OCI-LY7 (cell line): Measurements from ENCODE around the gene TLR6.

Source experiments
- EZH2phosphoT487 ChIP-seq: fragments of 200-600 bp; sonication (generic); IDR thresholded peaks from 2 replicates; pipeline ENCODE4 v1.6.1; 2018; ENCODE audit warnings: low read depth, borderline replicate concordance, mild to moderate bottlenecking, mixed run types, antibody characterized with exemption, low read length, moderate library complexity, mixed read lengths
- TF ChIP-seq, protein P1 (sequence below): fragments of 200-600 bp; sonication (generic); conservative IDR thresholded peaks from 2 replicates; pipeline ENCODE4 v1.5.1; 2014; ENCODE audit warnings: mild to moderate bottlenecking, antibody characterized with exemption, low read length, moderate library complexity, mixed read lengths

DNA sequence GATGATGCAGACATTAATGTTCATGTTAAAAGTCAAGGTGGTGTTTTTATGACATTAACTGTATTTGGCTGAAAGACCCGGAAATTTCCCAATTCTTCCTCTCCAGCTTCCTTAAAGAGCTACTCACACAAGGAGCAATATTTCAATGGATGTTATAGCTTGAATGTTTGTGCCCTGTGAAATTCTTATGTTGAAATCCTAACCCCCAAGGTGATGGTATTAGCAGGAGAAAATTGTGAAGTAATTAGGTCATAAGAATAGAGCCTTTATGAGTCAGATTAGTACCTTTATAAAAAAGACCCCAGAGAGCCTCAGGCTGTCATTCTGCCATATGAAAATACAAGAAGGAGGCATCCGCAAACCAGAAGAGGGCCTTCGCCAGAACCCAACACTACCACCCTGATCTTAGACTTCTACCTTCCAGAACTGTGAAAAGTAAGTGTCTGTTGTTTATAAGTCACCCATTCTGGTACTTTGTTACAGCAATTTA is 55.6 kb downstream of the TLR6 start:
- TF ChIP-seq, protein P1, sequence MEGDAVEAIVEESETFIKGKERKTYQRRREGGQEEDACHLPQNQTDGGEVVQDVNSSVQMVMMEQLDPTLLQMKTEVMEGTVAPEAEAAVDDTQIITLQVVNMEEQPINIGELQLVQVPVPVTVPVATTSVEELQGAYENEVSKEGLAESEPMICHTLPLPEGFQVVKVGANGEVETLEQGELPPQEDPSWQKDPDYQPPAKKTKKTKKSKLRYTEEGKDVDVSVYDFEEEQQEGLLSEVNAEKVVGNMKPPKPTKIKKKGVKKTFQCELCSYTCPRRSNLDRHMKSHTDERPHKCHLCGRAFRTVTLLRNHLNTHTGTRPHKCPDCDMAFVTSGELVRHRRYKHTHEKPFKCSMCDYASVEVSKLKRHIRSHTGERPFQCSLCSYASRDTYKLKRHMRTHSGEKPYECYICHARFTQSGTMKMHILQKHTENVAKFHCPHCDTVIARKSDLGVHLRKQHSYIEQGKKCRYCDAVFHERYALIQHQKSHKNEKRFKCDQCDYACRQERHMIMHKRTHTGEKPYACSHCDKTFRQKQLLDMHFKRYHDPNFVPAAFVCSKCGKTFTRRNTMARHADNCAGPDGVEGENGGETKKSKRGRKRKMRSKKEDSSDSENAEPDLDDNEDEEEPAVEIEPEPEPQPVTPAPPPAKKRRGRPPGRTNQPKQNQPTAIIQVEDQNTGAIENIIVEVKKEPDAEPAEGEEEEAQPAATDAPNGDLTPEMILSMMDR = no peak
- TF ChIP-seq EZH2phosphoT487 = no peak
